IPS DF 4.7 (cell line): ENCODE data around the gene BUB3.
"Not testable (repeated sequence)": the region's sequence is repeated elsewhere in the genome, so short reads cannot be mapped to it uniquely, and the experiment has no call there.

ENCODE experiments used
- DNase-seq: peaks from one replicate; pipeline ENCODE4 v3.0.0-alpha.2; 2013; ENCODE audit warnings: low spot score; ENCODE audit errors: extremely low read depth

BUB3 gene

DNA sequence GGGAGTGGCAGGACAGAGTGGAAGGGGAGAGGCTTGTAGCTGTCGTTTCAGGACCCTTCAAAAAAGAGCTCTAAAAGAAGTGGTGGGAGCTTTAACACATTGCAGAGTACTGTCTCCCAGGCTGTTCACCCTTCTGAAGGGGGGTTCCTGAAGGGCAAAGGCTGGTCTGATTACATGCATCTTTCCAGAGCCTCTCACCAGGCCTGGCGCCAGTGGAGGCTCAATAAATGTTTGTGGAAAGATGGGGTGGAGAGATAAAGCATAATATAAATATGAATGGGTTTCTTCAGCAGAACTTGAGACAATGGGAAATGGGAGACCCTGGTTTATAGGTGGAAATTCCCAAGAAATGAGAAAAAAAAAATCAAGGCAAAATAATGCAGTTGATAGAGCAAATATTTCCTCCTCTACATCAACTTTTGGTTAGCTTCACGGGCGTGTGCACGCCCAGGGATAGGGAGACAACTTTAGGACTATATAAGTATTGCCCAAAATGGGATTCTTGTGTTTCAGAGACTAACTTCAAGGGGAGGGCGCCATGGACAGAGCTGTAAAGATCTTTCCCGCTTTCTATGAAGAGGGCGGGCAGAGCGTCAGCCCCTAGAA is 613 bp upstream of the BUB3 start:
- no peak for DNase-seq

DNA sequence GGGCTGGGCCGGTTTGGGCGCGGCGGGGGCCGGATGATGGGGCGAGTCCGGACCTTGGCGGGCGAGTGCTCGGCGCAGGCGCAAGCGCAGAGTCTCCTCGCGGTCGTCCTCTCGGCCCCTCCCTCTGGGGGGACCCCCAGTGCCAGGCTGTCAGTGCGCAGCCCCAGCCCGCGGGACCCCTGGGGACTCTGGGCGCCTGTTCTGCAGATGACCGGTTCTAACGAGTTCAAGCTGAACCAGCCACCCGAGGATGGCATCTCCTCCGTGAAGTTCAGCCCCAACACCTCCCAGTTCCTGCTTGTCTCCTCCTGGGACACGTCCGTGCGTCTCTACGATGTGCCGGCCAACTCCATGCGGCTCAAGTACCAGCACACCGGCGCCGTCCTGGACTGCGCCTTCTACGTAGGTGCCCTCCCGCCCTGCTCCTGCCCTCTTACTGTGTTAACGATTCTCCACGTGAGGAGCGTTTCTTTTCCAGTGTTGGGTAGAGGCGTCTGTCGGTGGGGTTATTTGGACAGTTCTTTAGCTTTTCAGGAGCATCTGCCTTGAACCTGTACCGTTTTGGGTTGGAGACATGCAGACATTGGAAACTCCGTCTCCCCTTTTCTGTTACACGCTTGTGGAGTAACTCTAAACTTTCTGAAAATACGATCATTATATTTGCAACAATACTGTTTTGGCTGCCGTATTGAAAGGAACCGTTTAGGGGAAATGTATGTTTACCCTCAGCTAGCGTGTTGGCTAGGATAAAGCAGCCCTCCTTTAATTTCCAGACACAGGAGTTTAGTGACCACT is 706 bp downstream of the BUB3 start:
- DNase-seq = no peak

DNA sequence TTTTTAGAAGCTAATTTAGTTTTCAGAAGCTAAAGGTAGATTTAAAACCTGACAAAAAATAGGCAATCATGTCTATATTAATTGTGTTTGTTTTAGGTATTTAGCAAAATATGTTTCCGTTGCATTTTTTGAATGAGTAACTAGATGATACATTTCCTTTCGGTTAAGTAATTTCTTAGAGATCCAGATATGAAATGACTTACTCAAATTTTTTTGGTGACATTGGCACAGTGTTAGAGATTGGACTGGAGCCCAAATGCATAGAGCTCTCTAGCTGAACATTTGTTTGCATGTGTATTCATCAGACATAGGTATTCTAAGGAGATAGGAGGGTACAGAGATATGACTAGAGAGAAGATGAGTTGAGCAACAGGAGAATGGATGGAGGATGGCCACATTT is 1.9 kb downstream of the BUB3 start:
- no peak for DNase-seq

DNA sequence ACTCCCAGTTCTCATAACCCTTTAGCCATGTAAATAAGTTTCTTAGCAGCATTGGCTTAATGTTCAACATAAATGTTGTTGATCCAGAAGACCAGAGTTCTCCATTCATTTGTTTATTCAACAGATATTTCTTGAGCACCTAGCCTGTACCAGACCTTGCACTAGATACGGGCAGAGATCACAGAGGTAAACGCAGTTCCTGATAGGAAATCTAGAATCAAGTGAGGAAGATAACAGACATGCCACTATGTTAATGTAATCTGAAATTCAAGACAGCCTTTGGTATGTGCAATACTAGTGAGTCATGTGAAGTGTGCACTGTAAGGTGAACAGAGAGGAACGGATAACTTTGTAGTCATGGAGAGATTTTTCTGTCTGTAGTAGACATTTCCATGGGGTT is 3.0 kb downstream of the BUB3 start:
- no peak for DNase-seq

DNA sequence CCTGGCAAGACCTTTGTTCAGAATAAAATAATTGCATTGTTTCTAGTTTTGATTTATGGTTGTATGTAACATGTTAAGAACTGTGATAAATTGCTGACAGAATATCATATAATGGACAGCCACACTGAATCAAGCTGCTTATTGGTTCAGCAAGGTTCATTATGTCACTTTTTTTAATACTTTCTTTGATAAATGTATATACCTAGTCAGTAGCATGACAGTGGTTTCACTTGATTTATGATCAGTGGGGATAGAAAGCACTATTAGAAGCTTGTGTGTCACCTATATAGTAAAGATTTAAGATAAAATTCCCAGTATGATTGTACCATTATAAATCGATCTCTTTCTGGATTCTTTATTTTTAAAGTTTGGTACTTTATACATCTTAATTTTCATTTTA is 4.5 kb downstream of the BUB3 start:
- DNase-seq = no peak

DNA sequence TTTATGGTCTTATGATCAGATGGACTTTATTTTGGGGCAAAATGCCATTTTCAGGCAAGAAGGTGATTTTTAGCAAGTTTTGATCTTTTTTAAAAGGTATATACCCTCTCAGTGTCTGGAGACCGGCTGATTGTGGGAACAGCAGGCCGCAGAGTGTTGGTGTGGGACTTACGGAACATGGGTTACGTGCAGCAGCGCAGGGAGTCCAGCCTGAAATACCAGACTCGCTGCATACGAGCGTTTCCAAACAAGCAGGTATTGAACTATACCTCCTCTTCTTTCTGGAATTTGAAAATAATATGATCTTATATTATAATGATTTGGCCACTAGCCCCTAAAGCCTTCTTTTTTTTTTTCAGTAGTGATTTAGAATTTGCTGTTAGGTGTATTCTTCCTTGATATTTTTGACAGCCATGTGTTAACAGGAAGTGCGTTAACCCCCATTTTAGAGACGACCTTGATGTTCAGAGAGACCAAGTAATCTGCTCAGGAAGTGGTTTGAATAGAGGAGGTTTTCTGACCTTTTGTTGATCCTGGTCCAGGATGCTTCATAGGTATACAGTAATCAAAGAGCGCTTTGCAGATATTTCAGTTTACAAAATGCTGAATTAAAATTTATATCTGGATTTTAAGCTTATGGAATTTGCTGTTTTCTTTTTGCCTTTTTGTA is 6.2 kb downstream of the BUB3 start:
- no peak for DNase-seq

DNA sequence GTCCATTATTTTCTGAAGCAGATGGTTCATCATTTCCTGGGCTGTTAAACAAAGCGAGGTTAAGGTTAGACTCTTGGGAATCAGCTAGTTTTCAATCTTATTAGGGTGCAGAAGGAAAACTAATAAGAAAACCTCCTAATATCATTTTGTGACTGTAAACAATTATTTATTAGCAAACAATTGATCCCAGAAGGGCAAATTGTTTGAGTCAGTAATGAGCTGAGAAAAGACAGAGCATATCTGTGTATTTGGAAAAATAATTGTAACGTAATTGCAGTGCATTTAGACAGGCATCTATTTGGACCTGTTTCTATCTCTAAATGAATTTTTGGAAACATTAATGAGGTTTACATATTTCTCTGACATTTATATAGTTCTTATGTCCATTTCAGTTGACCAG is 10.1 kb downstream of the BUB3 start:
- DNase-seq = no peak

DNA sequence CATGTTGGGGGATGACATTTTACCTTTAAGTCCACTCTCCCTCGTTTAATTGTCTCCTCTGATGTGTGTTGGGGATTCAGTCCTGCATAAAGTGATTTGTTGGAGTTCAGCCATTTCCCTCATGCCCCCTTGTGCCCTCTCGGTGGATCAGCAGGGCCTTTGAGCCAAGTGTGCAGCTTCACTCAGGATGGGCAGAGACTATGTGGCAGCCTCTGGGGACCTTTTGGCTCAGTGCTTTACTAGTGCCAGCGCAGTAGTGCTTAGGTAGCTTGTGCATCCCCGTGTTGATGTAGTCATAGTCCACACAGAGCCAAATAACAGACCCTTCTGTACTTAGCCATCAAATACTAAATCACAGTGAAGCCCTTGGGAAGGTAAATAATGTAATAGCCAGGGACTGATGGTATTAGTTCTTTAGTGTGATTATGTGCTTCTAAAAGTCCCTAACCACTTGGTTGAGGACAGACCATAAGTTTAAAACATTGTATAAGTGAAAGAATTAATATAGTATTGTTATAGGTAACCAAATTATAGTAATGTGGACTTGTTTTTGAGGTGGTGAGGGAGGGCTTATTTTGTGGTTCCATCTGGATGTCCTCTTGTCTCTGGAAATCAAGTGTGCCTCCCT is 11.4 kb downstream of the BUB3 start:
- no peak for DNase-seq

DNA sequence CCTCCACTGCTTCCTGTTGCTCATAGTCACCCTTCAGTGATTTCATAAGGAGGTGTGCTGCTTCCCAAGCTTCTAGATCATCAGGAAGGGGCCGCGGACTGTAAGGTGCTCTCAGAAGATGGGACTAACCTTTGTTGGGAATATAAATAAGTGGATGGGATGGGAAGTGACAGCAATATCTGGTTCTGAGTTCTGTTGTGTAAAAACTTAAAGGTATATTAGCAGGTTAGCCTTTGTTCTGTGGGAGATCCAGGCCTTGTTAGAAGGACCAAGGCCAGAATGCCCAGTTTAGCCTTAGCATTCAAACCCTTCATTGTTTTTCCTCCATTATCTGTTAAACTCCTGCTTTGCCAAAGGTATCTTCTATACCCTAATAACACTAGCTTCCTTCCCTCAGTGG is 12.4 kb downstream of the BUB3 start:
- DNase-seq = no peak

DNA sequence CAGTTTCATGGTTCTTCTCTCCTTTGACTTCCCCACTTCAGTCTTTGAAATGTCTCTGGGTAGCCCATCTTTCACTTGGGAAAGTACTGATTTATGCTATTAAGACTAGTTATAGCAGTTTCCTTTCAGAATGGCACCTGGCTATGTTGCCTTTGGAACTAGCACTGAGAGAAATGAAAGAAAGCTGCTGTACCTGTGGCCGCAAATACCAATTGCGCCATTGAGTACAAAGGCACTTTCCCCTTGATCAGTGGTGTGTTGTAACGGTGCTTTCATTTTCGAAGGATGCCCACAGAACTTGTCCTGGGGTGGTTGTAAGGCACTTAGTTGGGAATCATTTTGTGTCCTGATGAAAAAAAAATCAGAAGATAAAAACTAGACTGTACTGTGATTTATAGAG is 16.8 kb downstream of the BUB3 start:
- no peak for DNase-seq

DNA sequence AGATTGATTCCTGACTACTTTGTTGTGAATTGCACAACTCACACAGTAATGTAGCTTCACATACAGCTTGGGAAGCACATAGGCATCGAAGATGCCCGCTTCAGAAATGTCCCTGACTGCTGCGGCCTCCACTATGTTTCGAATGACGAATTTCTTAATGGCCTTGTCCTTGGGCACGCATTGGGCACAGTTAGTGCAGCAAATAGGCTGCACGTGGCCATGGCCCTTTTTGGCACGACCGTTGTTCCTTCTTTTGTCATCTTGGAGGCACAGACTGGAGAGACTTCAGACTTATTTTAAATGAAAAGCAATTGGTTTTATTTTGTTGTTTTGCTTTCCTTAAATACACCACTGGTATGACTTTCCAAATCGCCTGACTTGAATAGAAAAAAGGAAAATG is 17.4 kb downstream of the BUB3 start:
- DNase-seq = not testable (repeated sequence)

DNA sequence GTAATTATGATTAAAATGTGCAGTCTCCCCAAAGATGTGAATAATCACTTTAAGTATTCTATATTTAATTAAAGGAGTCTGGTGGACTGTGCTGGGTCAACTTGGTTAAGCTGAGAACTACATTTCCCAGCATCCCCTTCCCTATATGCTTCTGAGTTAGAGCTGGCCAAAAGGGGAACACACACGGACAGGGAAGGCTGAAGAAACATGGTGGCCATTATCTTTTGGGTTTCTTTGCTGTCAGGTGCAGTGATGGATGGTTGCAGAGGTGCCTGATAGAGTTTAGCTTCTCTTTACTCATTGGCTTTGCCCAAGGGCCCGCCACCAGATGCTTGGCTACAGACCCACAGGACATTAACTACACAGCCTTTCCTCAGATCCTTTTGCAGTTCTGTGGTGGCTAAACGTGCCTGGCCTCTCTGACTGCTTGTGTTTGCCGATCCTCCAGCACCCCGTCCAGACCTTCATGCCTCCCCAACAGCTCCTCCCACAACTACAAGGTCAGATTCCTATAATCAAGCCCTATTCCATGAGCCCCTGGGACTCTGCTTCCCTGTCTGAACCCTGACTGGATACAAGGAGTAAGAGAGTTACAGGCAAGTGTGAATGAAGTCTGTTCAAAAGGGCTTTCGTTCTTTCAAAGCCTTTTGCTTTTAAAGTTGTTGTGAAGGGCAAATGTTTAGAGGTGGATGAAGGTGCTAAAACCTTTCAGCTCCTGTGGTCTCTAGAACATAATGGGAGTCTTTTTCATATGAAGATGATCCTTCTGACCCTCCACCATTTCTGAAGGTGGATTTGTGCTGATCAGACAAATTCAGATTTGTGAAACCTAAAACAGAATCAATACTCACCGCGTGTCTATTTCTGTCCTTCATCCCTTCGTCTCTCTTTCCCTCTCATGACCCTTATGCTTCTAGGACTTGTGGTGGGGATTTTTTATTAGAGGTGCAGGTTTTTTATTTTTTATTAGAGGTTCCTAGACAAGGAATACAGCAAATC is 21.5 kb downstream of the BUB3 start:
- DNase-seq = no peak

DNA sequence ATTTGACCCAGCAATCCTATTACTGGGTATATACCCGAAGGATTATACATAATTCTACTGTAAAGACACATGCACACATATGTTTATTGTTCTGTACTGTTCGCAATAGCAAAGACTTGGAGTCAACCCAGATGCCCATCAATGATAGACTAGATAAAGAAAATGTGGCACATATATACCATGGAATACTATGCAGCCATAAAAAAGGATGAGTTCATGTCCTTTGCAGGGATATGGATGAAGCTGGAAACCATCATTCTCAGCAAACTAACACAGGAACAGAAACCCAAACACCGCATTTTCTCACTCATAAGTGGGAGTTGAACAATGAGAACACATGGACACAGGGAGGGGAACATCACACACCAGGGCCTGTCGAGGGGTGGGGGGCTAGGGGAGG is 24.2 kb downstream of the BUB3 start:
- not testable (repeated sequence) for DNase-seq

DNA sequence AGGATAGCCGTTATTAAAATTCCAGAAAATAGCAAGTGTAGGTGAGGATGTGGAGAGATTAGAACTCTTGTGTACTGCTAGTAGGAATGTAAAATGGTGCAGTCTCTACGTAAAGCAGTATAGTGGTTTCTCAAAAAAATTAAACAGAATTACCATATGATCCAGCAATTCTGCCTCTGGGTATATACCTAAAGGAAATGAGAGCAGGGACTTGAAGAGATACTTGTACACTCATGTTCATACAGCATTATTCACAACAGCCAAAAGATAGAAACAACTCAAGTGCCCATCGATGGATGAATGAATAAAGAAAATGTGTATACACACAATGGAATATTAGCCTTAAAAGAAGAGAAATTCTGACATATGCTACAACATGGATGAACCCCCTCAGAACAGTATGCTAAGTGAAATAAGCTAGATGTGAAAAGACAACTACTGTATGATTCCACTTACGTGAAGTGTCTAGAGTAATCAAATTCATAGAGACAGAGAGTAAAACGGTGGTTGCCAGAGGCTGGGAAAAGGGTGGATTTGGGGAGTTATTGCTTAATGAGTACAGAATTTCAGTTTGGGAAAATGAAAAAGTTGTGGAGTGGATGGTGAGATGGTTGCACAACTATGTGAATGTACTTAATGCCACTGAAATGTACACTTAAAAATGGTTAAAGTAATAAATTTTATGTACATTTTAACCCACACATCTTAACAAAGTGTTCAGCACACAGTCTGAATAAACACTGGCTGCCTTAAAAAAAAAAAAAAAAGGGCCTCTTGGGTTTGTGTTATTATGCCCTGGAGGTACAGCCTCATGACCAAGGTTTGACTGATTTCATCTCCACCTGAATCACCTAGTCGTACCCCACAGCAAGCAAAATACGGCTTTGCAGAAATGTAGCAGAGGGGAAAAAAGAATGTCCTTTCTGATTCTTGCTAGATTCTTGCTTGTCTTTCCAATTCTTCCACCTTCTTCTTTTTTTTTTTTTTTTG is 26.2 kb downstream of the BUB3 start:
- DNase-seq = no peak

DNA sequence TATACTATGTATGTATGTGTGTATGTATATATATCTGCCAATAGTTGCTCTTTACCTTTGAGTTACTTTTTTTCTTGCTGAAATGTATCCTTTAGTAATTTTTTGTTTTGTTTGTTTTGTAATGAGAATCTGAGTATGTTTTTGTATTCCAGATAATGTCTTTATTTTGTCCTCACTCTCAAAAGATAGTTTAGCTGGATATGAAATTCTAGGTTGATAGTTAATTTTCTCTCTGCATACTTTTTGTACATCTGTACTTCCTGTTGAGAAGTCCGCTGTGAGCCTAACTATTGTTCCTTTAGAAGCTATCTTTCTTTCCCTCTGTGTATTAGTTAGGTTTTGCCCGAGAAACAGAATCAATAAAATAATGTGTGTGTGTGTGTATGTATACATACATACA is 29.5 kb downstream of the BUB3 start:
- DNase-seq = no peak

DNA sequence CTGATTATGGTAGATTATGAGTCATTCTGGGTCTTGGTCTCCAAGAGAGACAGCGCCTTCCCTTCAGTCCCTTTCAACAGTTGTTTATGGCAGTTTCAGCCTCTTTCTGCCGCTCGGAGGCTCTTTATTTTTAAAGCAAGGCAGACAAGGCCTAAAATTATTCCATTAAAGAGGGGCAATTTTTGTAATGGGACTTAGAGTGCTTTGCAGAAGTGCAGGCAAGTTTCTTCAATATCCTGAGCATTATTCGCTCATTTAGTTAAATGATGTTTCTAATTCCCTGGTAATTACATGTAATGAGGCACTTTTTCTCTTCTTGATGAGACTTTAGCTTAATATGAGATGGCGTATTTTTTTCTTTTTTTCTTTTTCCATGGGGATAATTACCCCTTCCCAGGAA is 33.6 kb downstream of the BUB3 start:
- no peak for DNase-seq

DNA sequence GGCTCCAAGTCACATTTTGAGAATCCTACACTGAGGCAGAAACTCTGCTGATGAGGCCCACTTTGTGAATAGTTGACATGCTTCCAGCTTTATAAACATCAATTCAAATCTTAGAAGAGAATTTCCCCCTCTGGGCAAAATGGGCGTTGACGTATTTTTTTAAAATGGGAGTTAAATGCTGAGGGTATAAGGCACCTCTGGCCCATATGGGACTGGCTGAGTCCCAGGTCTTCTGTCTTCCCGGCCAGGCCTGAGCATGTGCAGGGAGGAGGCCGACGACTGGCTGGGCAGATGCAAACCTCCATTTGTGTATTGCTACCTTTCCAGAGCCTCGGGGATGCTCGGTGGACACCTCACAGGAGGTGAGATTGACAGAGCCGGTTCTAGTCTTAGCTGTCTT is 37.7 kb downstream of the BUB3 start:
- no peak for DNase-seq

DNA sequence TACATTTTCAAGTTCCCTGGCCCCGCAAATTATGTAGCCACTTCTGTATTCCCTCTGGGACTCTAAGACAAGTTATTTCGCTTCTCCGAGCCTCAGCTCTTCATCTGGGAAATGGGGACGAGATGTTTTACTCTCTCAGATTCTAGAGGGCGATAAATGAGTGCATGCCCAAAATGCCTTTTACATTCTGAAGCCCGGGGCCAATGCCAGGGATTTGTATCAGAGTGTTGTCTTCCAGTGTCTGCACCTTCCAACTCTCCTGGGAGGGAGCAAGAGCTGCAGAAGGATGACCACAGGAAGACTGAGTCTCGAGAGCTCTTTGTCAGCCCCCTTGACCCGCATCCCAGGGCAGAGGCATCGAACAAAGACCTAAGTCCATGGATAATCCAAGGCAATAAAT is 39.9 kb downstream of the BUB3 start:
- no peak for DNase-seq

DNA sequence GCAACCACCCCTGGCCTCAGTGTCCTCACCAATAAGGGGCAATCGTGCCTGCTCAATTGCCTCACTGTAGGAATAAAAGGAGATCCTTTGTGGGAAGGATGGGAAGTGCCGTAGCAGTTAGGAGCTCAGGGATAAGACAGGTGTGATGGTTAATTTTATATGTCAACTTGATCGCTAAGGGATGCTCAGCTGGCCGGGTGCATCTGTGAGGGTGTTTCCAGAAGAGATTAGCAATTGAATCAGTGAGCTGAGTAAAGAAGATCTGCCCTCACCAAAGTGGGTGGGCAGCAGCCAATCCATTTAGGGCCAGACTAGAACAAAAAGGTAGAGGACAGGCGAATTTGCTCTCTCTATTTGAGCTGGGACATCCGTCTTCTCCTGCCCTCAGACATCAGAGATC is 46.3 kb downstream of the BUB3 start:
- no peak for DNase-seq

DNA sequence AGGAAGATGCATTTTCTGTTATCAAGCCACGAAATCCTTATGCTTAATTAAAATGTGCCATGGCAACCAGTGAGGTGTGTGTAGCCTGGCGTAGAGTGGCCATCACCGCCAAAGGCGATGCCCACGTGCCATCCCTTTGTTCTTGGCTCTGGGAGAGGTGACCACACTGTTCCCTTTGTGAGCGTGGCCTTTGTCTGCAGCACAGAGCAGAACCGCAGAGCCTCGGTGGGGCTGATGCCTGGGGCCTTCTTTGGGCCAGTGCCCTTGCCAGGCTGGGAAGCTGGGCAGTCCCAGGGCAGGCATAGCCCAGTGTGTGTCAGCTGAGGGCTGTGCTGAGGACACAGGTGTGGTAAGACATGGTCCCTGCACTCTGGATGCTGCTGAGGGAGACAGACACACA is 48.3 kb downstream of the BUB3 start:
- no peak for DNase-seq
